Measurements from ENCODE around the gene TSPAN33.

- TF ChIP-seq GATA2 (IDR thresholded peaks at IDR 0.05; ENCODE audit: low read depth, low read length): no peak
- no peak for TF ChIP-seq GATA3 (IDR thresholded peaks at IDR 0.05; ENCODE audit: low read depth, low read length)
Measured at GRCh38 chr7:129149511-129149910, 5.0 kb downstream of the TSPAN33 start.

Data from SH-SY5Y (cell line).